ENCODE measurements around the gene OR6J1. TPM values are rescaled to one million over a fixed set of nuclear protein-coding genes. Genes with fewer than 3 reads are reported as not detected.
"Not testable (repeated sequence)": the region's sequence is repeated elsewhere in the genome, so short reads cannot be mapped to it uniquely, and the experiment has no call there.

The OR6J1 gene
- total RNA-seq: not detected

DNA sequence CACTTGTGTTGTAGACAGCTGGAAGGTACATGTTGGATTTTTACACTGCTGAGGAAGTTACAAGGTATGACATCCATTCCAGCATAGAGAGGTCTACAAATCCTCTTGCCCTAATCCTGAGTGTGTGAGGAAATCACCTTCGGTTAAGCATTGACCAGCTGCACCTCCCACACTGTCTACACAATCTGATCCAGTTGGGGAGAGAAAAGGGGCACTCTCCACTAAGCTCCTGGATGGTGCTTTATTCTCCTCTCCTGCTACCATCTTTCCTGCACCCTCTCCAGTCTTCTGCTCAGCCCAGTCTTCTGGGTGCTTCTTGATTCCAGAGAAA is at the start of gene OR6J1:
Gene OR6J1 (minus strand): TSS at position 48 of the 331 bp plus-strand sequence. CDS start 9,541 bp downstream, outside the sequence.
- WGBS, 2 donors: 40 to 72% methylated on average over 1 of the region's 1 CpG
- Histone ChIP-seq H3K4me3 (replicated peaks in 1 of 3) (no peak within 1 kb of the TSS), H3K9me3 (no peaks in the 10 kb centered on the region), H3K27ac (no peak within 1 kb of the TSS), H3K36me3 (no peaks in the 10 kb centered on the region), H3K27me3 (no peaks in the 10 kb centered on the region), H3K4me1 (no peaks in the 10 kb centered on the region)
- DNase-seq: no peak
- intact Hi-C loops (cut with DNase I): no loop called here
- TF ChIP-seq, protein P1, sequence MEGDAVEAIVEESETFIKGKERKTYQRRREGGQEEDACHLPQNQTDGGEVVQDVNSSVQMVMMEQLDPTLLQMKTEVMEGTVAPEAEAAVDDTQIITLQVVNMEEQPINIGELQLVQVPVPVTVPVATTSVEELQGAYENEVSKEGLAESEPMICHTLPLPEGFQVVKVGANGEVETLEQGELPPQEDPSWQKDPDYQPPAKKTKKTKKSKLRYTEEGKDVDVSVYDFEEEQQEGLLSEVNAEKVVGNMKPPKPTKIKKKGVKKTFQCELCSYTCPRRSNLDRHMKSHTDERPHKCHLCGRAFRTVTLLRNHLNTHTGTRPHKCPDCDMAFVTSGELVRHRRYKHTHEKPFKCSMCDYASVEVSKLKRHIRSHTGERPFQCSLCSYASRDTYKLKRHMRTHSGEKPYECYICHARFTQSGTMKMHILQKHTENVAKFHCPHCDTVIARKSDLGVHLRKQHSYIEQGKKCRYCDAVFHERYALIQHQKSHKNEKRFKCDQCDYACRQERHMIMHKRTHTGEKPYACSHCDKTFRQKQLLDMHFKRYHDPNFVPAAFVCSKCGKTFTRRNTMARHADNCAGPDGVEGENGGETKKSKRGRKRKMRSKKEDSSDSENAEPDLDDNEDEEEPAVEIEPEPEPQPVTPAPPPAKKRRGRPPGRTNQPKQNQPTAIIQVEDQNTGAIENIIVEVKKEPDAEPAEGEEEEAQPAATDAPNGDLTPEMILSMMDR (IDR thresholded peaks at IDR 0.05): no peak
- TF ChIP-seq POLR2A (IDR thresholded peaks at IDR 0.05): no peak

DNA sequence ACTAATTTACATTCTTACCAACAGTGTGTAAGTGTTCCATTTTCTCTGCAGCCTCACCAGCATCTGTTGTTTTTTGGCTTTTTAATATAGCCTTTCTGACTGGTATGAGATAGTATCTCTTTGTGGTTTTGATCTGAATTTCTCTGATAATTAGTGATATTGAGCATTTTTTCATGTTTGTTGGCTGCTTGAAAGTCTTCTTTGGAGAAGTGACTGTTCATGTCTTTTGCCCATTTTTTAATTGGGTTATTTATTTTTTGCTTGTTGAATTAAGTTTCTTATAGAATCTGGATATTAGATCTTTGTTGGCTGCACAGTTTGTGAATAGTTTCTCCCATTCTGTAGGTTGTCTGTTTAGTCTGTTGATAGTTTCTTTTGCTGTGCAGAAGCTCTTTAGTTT is 48.0 kb upstream of the OR6J1 start:
- TF ChIP-seq, protein P1 (IDR thresholded peaks at IDR 0.05): no peak
- no peak for TF ChIP-seq POLR2A (IDR thresholded peaks at IDR 0.05)
- Histone ChIP-seq H3K4me3 (replicated peaks in 1 of 3) (no peak overlapping the region), H3K36me3 (no peaks in the 10 kb centered on the region), H3K4me1 (no peaks in the 10 kb centered on the region), H3K27ac (no peak overlapping the region), H3K9me3 (no peaks in the 10 kb centered on the region), H3K27me3 (no peaks in the 10 kb centered on the region)
- no peak for DNase-seq
- intact Hi-C loops (cut with DNase I): no loop called here

DNA sequence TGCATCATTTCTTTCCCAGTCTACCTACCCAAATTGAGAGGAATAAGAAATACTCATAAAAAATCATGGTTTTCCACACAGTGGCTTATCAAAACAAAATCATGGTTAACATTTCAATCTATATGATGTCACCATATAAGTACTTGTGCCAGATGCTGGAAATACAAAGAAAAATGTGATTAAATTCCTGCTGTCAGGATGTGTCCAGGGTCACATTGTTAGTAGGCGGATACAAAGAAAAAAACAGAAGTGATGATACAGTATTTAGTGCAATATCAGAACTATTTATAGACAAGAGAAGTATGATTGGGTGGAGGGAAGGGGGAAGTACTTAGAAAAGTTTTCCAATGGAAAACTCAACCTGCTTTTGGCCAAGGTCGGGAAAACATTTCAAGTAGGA is 47.0 kb upstream of the OR6J1 start:
- Histone ChIP-seq H3K36me3 (no peaks in the 10 kb centered on the region), H3K4me1 (no peaks in the 10 kb centered on the region), H3K4me3 (replicated peaks in 1 of 3) (no peak overlapping the region), H3K27ac (no peak overlapping the region), H3K9me3 (no peaks in the 10 kb centered on the region), H3K27me3 (no peaks in the 10 kb centered on the region)
- WGBS, 2 donors: 66 to 70% methylated on average over 2 of the region's 2 CpGs
- intact Hi-C loops (cut with DNase I): no loop called here
- DNase-seq: no peak
- no peak for TF ChIP-seq POLR2A (IDR thresholded peaks at IDR 0.05)
- TF ChIP-seq, protein P1 (IDR thresholded peaks at IDR 0.05): no peak

DNA sequence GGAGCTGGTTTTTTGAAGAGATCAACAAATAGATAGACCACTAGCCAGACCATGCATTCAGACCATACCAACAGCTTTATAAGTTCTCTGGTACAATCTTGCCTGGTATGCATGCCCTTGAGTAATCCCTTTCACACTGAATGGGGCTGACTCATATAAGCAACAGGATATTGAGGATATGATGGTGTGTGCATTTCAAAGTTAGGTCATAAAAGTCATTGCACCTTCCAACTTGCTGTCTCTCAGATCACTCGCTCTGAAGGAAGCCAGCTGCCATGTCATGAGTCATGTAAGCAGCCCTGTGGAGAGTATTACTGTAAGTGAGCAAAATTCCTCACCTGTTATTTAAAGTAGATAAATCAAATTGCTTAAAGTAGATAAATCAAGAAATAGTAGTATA is 45.0 kb upstream of the OR6J1 start:
- intact Hi-C loops (cut with DNase I): no loop called here
- TF ChIP-seq POLR2A (IDR thresholded peaks at IDR 0.05): no peak
- TF ChIP-seq, protein P1 (IDR thresholded peaks at IDR 0.05): no peak
- no peak for DNase-seq

DNA sequence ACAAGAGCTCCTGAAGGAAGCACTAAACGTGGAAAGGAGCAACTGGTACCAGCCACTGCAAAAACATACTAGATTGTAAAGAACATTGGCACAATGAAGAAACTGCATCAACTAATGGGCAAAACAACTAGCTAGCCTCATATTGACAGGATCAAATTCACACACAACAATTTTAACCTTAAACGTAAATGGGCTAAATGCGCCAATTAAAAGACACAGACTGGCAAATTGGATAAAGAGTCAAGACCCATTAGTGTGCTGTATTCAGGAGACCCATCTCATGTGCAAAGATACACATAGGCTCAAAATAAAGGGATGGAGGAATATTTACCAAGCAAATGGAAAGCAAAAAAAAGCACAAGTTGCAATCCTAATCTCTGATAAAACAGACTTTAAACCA is 43.8 kb upstream of the OR6J1 start:
- H3K4me1 ChIP-seq; H3K27me3 ChIP-seq; DNase-seq; H3K9me3 ChIP-seq; H3K27ac ChIP-seq; H3K36me3 ChIP-seq; intact Hi-C loops (cut with DNase I); H3K4me3 ChIP-seq (replicated peaks in 1 of 3): not testable (repeated sequence)
- WGBS, 2 donors: 85 to 91% methylated on average over 3 of the region's 3 CpGs

More for the DNA sequence above, 45.0 kb upstream of the OR6J1 start:
- no peaks in the 10 kb centered on the region for H3K27me3 ChIP-seq
- H3K4me3 ChIP-seq (replicated peaks in 1 of 3): no peak overlapping the region
- H3K27ac ChIP-seq: no peak overlapping the region
- H3K9me3 ChIP-seq: no peaks in the 10 kb centered on the region
- no peaks in the 10 kb centered on the region for H3K36me3 ChIP-seq
- H3K4me1 ChIP-seq: no peaks in the 10 kb centered on the region
- WGBS, 2 donors: 69 to 73% methylated on average over 1 of the region's 1 CpG

DNA sequence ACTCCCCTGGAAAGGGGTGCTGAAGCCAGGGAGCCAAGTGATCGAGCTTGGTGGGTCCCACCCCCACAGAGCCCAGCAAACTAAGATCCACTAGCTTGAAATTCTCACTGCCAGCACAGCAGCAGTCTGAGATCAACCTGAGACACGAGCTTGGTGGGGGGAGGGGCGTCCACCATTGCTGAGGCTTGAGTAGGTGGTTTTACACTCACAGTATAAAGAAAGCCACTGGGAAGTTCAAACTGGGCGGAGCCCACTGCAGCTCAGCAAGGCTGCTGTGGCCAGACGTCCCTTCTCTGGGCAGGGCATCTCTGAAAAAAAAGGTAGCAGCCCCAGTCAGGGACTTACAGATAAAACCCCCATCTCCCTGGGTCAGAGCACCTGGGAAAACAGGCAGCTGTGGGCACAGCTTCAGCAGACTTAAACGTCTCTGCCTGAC is 42.0 kb upstream of the OR6J1 start:
- H3K4me3 ChIP-seq (replicated peaks in 1 of 3); H3K9me3 ChIP-seq; H3K4me1 ChIP-seq; H3K27me3 ChIP-seq; intact Hi-C loops (cut with DNase I); H3K36me3 ChIP-seq; H3K27ac ChIP-seq: not testable (repeated sequence)
- WGBS, 2 donors: 12 to 30% methylated on average over 4 to 6 of the region's 6 CpGs
- peak in 1 of 2 donors; percentile 5 for DNase-seq

All from thyroid gland (tissue), 4 donors.